Globus pallidus (tissue), 1 donor: ENCODE data around the gene DOCK2.
"Not testable (repeated sequence)": the region's sequence is repeated elsewhere in the genome, so short reads cannot be mapped to it uniquely, and the experiment has no call there.

Experiments used
- DNase-seq: peaks from one replicate; pipeline ENCODE4 v3.0.0-alpha.2; 2015; ENCODE audit warnings: low spot score

DOCK2 gene

DNA sequence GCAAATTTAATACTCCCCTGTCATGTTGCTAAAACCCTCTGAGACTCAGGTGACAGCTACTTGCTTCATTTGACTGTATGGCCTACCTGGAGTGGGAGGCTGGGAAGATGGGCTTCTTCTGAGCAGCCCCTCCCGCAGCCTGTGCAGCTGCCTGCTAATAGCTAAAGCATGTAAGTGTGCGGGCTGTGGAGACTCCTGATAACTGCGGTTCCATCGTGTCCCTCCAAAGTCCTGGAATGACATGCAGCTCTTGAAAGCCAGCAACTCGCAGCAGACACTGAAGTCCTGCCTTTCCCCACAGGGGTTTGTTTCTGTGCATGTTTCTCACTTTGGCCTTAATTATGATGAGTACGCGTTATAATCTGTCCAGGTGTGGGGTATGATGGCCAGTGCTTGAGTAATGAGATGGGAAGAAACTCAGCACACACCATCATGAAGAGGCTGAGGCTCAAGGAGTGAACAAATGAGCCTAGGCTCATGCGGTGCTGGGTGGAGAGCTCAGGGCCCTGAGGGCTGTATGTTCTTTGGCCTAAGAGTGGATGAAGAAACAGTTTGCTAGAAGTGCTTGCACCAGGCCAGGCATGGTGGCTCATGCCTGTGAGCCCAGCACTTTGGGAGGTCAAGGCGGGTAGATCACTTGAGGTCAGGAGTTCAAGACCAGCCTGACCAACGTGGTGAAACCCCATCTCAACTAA is 119.1 kb downstream of the DOCK2 start:
- DNase-seq = no peak

DNA sequence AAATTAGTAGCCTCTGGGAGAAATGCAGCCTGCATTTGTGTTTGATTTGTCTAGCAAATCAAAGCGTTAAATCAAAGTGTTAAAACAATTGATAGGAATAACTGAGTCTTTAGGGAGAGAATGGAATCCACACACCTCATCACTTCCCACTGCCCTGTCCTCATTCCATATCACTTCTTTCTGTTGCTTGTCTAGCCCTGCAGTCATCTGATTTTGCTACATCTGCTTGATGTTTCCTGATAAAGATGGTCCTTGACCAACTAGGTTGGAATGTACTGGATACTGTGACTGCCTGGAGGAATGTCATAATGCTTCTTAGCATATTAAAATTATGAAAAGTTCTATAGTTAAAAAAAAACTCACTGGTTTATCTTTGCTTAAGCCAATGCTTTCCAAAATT is 119.9 kb downstream of the DOCK2 start:
- DNase-seq = no peak

DNA sequence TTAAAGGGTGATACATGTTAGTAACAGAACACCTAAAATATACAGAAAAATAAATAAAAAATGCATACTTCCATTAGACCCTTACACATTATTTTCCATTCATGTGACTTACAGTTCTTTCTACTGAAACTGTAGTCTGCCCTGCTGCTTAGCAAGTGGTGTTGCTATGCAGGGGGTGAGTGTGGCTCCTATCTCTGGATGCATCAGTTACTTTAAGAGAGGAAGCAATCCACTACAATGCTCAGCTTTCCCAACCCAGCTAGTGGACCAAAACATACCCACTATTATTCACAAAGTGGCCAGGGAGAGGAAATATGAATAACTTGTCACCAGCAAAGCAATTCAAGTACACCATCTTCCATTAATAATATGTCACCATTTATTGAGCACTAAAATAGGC is 121.8 kb downstream of the DOCK2 start:
- DNase-seq = no peak

DNA sequence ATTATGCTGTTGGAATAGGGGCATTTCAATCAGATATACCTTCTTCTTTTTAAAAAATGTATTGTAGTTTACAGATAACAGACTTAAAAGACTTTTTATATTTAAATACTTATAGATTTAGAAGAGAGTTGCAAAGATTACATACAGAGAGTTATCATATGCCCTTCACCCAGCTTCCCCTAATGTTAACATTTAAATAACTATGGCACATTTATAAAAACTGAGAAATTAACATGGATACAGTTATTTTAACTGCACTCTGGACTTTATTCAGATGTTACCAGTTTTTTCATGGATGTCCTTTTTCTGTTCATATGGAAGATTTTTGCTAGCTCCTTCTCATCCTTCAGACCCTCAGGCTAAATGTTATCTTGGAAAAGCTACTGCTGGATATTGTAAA is 123.2 kb downstream of the DOCK2 start:
- DNase-seq = no peak

DNA sequence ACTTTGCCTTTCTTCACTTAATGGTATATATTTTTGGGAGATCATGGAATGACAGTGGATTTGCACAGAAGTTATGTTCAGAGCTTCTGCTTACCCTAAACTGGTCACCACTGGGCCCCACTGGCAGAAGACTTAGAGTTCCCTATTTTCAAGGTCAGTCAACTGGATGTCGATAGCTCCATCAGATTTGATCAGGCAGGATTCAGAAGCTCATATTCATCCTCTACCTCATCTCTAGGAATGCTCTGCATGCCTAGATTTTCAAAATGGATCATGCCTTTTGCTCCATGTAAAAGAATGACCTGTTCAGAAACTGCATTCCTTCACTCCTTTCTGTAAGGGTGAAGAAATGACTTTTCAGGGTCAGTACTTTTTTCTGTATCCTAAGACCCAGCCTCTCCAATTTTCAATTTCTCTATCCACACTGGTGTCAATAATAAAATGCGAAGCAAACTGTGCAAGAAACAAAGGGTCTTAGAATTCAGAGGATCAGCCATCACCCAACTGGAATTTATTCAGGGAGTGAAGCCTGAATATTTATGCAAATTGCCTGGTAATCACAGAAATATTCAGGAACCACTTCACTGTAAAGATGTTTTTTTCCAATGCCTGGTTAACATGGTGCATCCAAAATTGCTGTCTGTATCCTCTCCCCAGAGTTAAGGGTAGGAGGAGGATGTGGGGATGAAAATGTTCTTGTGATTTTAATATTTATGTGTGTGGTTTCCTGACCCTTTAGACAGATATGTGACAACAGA is 125.4 kb downstream of the DOCK2 start:
- peak; percentile 7 for DNase-seq

DNA sequence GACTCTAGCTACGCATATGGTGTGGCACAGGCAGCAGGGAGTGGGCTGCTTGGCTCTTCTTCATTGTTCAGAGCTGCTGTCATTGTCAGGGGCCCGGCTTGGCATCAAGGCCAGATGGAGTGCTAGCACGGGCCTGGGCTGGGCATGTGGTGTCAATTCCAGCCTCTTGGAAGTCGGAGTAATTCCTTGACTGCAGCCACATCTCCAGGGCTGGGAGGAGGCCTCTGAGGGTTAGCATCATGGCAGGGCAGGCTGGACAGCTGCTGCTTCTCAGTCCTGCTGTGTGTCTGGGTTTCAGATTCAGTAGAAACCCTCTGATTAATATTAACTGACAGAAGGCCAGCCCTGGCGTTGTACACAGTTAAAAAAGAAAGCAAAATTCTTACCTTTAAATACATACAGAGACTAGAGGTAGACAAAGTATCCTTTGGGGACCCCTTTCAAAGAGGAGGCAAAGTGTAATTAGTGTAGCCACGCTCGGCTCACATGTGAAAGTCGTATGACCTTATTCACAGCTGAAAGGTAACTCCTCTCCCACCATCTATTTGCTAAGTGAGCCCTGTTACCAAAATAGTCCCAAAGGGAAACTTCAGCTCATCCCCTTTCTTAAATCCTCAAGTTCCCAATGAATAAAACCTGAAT is 126.4 kb downstream of the DOCK2 start:
- no peak for DNase-seq

DNA sequence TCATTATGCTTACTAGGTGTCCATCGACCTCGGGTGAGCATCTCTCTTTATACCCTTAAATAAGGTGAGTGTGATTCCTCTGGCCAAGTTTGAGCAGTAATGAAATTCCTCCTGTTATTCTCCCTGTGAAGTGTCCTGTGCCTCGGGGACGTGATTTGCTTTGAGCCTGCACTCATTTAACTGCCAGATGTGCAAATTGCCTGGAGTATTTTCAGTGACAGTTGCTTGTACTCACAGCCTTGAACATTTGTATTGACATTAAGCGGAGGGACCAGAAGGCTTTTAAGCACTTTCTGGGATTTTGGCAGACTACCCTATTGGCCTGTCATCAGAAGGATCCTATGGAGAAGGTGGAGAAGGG is 126.9 kb downstream of the DOCK2 start:
- DNase-seq = no peak

DNA sequence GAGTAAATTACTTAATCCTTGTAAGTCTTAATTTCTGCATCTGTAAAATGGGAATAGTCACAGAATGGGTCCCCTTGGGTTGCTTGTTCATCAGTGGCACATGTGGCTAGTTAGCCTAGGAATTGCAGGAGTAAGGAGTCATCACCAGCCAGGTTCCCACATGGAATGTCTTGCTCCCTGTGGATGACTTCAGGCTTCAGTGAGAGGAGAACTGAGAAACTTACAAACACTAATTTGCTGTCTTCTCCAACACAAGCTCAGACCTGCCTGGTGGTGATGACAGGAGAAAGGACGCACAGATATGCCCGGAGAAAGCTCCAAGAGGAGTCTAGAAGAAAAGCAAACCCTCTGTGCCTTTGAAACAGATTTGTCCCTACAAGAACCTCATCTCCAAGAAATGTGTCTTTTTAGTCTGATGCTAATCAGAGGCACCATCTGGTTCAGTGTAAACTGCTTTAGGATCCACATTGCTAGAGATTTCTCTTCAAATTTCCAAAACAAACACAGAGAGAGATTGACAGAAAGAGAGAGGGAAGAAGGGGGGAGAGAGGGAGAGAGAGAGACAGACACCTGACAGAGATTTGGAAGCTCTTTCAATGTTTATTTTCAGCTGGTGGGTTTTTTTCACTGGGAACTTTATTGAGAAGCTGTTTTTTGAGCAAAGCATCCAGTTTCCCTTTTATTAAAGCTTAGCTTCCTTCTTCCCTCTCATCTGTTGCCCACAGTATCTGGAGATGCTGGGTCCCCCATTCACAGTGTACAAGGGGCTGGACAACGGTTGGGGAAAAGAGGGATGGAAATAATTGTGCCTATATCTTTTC is 128.3 kb downstream of the DOCK2 start:
- DNase-seq = no peak

DNA sequence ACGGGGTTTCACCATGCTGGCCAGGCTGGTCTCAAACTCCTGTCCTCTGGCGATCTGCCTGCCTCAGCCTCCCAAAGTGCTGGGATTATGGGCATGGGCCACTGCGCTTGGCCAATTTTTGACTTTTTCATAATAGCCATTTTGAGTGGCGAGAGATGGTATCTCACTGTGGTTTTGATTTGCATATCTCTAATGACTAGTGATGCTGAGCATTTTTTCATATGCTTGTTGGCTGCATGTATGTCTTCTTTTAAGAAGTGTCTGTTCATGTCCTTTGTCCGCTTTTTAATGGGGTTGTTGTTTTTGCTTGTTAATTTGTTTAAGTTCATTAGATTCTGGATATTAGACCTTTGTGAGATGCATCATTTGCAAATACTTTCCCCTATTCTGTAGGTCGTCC is 129.9 kb downstream of the DOCK2 start:
- not testable (repeated sequence) for DNase-seq

DNA sequence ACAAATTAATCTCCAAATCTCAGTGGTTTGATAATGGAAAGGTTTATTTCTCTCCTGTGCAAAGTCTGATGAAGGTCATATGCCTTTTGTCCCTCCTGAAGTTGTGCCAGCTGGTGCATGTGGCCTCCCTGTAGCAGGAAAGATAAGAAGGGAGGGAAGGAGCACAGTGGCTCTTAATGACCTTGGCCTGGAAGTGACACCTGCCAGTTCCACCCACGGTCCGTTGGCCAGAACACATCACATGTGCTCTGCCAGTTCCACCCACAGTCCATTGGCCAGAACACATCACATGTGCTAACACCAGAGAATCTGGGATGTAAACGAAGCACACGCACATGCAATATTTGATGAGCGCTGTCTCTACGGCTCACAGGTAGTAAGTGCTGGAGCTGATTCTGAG is 130.9 kb downstream of the DOCK2 start:
- DNase-seq = no peak

DNA sequence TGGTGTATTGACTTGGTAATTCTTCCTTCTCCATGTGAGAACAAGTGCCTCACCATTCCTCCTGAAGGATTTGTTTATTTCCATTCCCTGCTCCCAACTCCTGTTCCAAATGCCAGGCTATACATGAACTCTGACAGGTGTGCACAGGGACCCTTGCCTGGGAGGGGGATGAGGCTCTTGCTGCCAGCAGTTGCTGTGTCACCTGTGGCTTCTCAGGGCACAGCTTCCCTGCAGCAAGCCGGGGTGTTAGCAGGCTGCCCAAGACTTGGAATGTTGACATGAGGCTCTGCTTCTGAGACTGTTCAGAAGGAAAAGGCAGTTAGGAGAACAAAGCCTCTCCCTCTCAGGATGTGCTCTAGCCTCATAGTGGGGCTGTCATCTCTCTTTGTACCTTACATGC is 131.3 kb downstream of the DOCK2 start:
- no peak for DNase-seq

DNA sequence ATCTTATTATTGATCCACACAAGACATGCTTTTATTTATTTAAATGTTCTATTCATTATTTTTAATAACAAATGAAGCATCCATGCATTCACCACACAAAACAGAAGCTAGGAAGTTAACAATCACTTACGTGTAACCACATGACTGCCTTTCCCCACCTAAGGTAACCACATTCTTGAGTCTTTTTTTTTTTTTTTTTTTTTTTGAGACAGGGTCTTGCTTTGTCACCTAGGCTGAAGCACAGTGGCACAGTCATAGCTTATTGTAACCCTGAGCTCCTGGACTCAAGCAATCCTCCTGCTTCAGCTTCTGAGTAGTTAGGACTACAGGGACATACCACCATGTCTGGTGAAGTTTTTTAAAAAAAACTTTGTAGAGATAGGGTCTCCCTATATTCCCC is 133.0 kb downstream of the DOCK2 start:
- DNase-seq = no peak

DNA sequence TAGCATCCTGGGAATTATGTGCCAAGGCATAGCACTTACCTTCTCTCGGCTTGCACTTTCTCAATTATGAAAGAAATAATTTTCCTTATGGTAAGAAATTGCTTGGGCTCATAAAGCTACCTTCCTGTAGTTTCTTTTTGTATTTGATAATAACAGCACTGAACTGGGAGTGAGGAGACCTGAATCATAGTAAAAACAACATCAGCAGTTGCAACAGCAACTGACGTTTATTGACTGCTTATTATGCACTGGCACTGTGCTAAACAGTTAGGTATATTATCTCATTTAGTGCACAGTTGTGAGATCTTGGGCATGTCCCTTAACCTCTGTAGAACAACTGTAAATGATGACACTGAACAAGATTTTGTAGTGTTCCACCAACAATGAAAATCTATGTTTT is 135.2 kb downstream of the DOCK2 start:
- DNase-seq = no peak

DNA sequence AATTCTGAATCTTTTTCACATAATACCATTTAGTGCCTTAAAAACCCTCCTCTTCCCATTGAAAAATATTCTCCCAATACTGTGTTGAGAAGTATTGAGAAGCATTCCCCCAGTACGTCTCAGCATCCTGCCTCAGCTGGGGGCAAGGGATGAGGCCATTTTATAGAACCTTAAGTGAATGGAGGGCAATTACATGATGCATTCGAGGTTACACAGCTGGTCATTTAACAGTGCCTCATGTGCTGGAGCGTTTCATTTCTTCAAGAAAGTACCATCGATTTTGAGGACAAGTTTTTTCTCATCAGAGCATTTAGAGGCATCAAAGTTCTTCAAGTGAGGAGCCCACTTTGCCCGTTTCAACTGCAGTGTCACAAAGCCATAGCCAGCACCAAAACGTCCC is 135.6 kb downstream of the DOCK2 start:
- no peak for DNase-seq

DNA sequence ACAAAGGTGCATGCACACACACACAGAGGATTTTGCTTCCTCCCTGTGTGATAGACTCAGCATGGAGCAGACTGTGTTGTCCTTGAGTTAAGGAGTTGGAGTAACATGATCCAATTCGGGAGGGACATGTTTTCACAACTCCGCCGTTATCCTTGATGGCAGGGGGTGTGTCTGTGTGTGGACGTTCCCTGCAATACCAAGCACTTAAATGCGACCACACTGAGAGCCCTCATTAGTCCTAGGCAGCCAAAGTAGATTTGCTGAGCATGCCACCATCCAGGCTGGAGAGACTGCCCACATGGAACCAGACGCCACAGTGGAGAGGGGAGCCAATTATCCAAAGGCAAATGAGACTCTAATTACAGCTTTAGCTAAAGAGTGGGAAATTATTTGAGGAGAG is 140.1 kb downstream of the DOCK2 start:
- DNase-seq = no peak

DNA sequence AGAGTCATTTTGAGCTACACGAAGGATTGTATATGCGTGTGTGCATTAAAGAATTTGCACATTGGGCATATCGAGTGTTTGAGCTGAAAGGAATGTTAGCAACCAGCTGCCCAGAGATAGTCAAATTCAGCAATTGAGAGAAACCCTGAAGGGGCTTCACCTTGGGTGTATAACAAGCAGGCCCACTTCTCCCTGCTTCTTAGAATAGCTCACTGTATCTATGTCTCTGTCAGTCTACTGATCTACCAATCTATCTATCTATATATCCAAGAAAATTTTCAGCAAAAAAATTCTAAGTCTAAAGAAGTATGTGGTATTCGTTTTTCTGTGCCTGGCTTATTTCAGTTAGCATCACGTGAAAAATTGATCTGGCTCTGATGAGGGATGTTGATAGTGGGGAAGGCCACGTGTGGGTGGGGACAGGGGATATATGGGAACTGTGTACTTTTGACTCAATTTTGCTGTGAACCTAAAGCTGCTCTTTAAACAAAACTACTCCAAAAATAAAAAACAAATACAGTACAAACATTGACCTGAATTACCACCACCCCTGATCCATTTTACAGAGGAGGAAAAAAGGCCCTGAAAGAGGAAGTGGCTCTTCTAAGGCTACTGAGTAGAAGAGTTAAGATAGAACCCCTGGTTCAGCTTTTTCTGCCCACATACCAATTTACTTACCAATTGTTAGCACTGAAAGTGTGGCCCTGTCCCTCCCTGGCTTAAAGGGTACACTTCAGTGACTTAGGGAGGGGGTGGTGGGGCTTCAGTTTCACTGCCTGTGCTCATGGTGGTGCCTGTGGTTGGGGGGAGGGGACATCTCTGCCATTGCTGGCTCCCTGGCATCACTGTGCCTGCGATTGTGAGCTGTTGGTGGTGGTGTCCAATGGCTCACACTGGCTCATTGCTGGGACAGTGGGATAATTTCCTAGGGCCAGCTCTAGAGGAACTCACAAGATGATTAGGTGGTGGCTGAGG is 141.8 kb downstream of the DOCK2 start:
- DNase-seq = no peak

DNA sequence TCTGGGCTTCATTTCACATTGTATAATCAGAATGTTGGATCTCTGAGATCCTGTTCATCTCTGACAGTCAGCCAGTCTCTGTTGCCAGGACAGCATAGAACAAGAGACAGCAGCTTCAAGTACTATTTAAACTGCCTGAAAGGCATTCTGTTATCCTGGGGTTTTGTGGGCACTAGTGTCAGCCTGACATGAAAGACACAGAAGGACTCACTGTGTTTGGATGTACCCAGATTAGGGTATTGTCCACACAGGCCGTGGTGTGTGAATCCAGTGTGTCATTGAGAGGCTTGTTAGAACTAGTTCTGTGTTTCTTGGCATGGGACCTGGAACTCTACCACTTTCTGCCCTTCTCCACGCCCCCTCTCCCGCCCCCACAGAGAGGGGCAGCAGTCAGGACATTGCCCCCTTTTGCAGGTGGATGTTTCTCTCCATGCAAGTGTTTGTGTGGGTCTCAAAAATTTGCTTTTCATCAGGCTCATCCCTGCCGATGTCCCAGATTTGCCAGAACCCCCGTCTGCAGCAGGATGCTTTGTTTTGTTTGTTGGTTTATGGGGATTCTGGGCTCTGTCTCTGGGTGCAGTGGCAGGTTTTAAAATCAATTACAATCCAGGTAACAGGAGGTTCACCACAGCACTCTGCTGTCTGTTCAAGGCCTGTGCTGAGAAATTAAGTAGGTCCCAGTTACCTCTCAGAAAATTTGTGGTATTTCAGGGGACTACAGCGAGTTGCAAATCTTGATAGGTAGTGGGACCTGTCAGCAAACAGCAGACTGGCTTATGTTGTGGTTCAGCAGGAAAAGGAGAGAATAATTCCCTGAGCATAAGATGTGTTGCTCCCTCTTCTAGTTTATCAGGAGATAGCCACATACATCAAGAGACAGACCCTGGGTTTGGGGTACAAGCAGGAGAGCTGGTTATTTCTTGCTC is 144.6 kb downstream of the DOCK2 start:
- DNase-seq = no peak

DNA sequence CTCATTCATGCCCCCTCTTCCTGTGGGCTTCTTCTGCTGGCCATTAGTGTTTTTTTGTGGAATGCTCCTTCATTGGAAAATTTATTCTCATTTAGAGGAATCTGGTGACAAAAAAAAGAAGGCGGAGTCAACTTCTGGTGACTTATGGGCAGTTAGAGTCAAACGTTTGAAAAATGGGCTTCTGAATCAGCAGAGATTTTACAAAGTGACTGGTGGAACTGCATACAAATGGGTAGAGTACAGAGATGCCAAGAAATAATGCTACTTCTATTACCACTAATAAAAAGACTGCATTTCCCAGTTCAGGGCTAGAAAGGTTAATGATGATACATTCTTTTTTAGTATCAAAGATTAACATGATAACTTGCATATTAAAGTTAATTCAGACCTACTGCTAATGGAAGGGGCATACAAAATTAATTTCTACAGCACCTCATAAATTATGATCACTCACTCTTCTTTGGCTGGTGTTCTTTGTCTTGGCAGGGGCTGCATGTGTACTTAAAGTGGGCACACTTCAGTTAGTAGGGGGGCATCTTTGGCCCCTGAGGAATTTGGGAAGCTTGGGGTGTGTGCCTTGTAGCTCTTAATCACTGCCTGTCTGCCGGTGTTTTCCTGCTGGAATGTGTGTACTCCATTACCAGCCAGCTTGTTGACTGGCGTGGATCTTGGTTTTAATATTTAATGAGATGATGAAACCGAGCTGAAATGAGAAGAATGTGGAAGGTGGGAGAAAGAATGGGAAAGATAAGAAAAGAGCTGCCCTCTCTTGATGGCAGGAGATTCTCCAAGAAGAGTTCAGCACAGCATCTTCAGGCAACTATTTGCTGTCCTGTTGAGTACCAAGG is 148.9 kb downstream of the DOCK2 start:
- DNase-seq = no peak

DNA sequence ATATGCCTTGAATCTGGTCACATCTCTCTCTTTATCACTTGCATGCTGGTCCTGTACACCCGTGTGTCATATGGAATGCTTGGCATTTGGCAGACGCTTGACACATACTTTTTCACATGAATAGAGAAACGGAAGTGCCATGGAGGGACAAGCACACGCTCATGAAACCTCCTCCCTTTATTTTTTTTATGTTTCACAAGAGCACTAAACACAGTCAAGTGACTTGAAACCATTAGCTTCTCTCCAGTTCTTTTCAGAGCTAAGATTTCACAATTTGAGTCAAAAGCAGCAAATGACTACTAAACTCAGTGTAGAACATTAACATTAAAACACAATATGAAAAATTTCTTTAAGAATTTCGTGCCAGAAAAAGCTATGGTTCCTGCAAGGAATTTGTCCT is 151.1 kb downstream of the DOCK2 start:
- no peak for DNase-seq
